K562 (cell line): ENCODE measurements around the gene LDB2. TPM values are rescaled to one million over a fixed set of nuclear protein-coding genes. Genes with fewer than 3 reads are reported as not detected.

Source experiments
- ATAC-seq: fragments of 200-7000 bp; cut with Tn5 transposase; 3 replicates; pipeline ENCODE4 v1.9.1; 2020; ENCODE audit warnings: moderate library complexity
- BruUV-seq: library from RNA; stranded (reverse); fragments of 400-500 nt; replicated peaks from 2 replicates; lab custom pipeline; 2021; lab: Mats Ljungman, UMichigan
- CTCF ChIA-PET: fragments of 300-600 bp; formaldehyde crosslinking; extraction: SDS; loops from one replicate; lab custom pipeline; 2021; ENCODE audit warnings: low intra/inter-chr PET ratio; lab: Yijun Ruan, JAX
- POLR2A ChIA-PET: fragments of 300-600, 350-650 bp; sonication (Branson Sonifier 250); formaldehyde crosslinking; extraction: SDS; loops from one replicate; lab custom pipeline; 2021; ENCODE audit warnings: antibody characterized with exemption, inconsistent platforms; lab: Yijun Ruan, JAX
- DNase-seq, 4 experiments: peaks; one replicate each; pipeline versions ENCODE4 v3.0.0 to v3.0.0-alpha.2; 2011 to 2018; ENCODE audit warnings: low spot score in 3 of 4, mixed read lengths in 3 of 4; ENCODE audit errors: extremely low read depth in 1 of 4
- FAIRE-seq: peaks from 2 replicates; lab custom pipeline; 2011; peaks lifted over from hg19 to GRCh38; lab: Jason Lieb, UNC
- H2AFZ ChIP-seq: 2 replicates; pipeline ENCODE4 v1.6.0; 2011; ENCODE audit warnings: low read depth, low read length, control low read depth, inconsistent platforms
- H3K27ac ChIP-seq: fragments of 200-600 bp; 3 replicates; pipeline ENCODE4 v1.8.0; 2011; ENCODE audit warnings: low read depth, mild to moderate bottlenecking, control low read depth, inconsistent platforms, low read length, moderate library complexity, mixed read lengths; ENCODE audit errors: extremely low read depth
- H3K27me3 ChIP-seq, 2 experiments: fragments of 300-600 bp in 1 of 2; 2 replicates in 1 of 2; 3 replicates in 1 of 2; pipeline versions ENCODE4 v1.6.0 to v1.8.0; 2011; ENCODE audit warnings: inconsistent platforms in 2 of 2, low read length in 2 of 2, mild to moderate bottlenecking in 1 of 2, mixed read lengths in 1 of 2, moderate library complexity in 1 of 2; ENCODE audit not compliant: control insufficient read depth in 2 of 2, insufficient read depth in 2 of 2
- H3K36me3 ChIP-seq: fragments of 300-600 bp; 3 replicates; pipeline ENCODE4 v1.8.0; 2011; ENCODE audit warnings: mild to moderate bottlenecking, low read length, inconsistent platforms; ENCODE audit not compliant: control insufficient read depth, insufficient read depth
- H3K4me1 ChIP-seq, 2 experiments: fragments of 200-600 bp in 1 of 2; replicated peaks in 1 of 2; 2 replicates in 1 of 2; 3 replicates in 1 of 2; pipeline versions ENCODE4 v1.5.1 to v1.8.0; 2011; ENCODE audit warnings: inconsistent platforms in 2 of 2, low read length in 2 of 2, mild to moderate bottlenecking in 1 of 2, mixed read lengths in 1 of 2, moderate library complexity in 1 of 2; ENCODE audit not compliant: control insufficient read depth in 2 of 2, insufficient read depth in 2 of 2
- H3K4me2 ChIP-seq: 2 replicates; pipeline ENCODE4 v1.6.1; 2011; ENCODE audit warnings: low read length, control low read depth, inconsistent platforms, mixed read lengths; ENCODE audit not compliant: insufficient read depth
- H3K4me3 ChIP-seq: fragments of 200-600 bp; sonication (generic), shearing (Covaris generic); 2 replicates; pipeline ENCODE4 v1.5.1; 2016; ENCODE audit warnings: control low read depth, inconsistent platforms
- H3K79me2 ChIP-seq: fragments of 200-600 bp; 3 replicates; pipeline ENCODE4 v1.8.0; 2011; ENCODE audit warnings: low read length, inconsistent platforms; ENCODE audit not compliant: control insufficient read depth, insufficient read depth
- H3K9ac ChIP-seq, 2 experiments: 2 replicates each; pipeline versions ENCODE4 v1.6.0 to v1.6.1; 2011; ENCODE audit warnings: low read depth in 2 of 2, low read length in 2 of 2, control low read depth in 1 of 2, inconsistent platforms in 1 of 2, mild to moderate bottlenecking in 1 of 2, mixed read lengths in 1 of 2; ENCODE audit not compliant: insufficient read depth in 1 of 2
- H3K9me1 ChIP-seq: one replicate; pipeline ENCODE4 v1.6.0; 2011; ENCODE audit warnings: inconsistent platforms, mild to moderate bottlenecking, low read length, moderate library complexity; ENCODE audit not compliant: control insufficient read depth, insufficient read depth
- H3K9me3 ChIP-seq: replicated peaks from 2 replicates; pipeline ENCODE4 v1.5.1; 2011; ENCODE audit warnings: low read depth, low read length, inconsistent platforms; ENCODE audit not compliant: control insufficient read depth, insufficient read depth
- H4K20me1 ChIP-seq: replicated peaks from 2 replicates; pipeline ENCODE4 v1.6.1; 2011; ENCODE audit warnings: low read length, inconsistent platforms, mixed read lengths; ENCODE audit not compliant: control insufficient read depth, insufficient read depth
- AFF4 ChIP-seq: sonication (generic); formaldehyde crosslinking; IDR thresholded peaks from 2 replicates; pipeline ENCODE4 v1.8.0; 2023; ENCODE audit warnings: mild to moderate bottlenecking, missing genetic modification reagents
- SP1 ChIP-seq: sonication (generic); formaldehyde crosslinking; IDR thresholded peaks from 2 replicates; pipeline ENCODE4 v1.8.1; 2022; ENCODE audit warnings: mild to moderate bottlenecking, missing genetic modification reagents
- in situ Hi-C: fragments of 300-500 bp; cut with MboI; formaldehyde crosslinking; loops from 4 replicates; pipeline ENCODE4 v1.15.0; 2018; ENCODE audit warnings: inconsistent platforms, mixed read lengths
- intact Hi-C: fragments of 100-400 bp; cut with micrococcal nuclease; formaldehyde crosslinking; loops from 2 replicates; pipeline ENCODE4 v1.14.2; 2022
- polyA plus RNA-seq, 8 experiments: library from polyadenylated mRNA; depleted of rRNA in 4 of 8; stranded (reverse) in 5 of 8; unstranded in 3 of 8; fragments of >200 nt; fragmentation: Nextera tagmentation in 2 of 8; fragmentation: Illumina TruSeq in 1 of 8; extraction: Ambion mirVana in 2 of 8; extraction: Trizol in 1 of 8; gene quantifications; 2 replicates each; pipeline versions ENCODE4 v1.2.1 to v1.2.3, GENCODE V29; 2011 to 2014; ENCODE audit warnings: inconsistent platforms in 1 of 8, missing spikeins in 1 of 8
- total RNA-seq, 7 experiments: library from RNA; depleted of rRNA in 6 of 7; stranded (reverse); fragments of >200 nt in 6 of 7; fragmentation: Illumina TruSeq in 2 of 7; extraction: Trizol in 2 of 7; gene quantifications; 2 replicates each; pipeline versions ENCODE4 v1.2.1 to v1.2.3, GENCODE V29; 2011 to 2021; ENCODE audit warnings: low replicate concordance in 1 of 7
- TF ChIP-seq, protein P1 (sequence below): sonication (generic); formaldehyde crosslinking; IDR thresholded peaks from 2 replicates; pipeline ENCODE4 v1.5.0; 2020; ENCODE audit warnings: missing genetic modification reagents
- TF ChIP-seq, protein P2 (sequence below): fragments of 450-650 bp; IDR thresholded peaks from 2 replicates; pipeline ENCODE4 v1.6.1; 2016; ENCODE audit warnings: mild to moderate bottlenecking, moderate library complexity

LDB2 gene
- total and polyA plus RNA-seq, 9 of the 15 experiments (the other 6 are each of a cell fraction or from before 2014, with no cell fraction given), result 0.10 to 0.20 TPM; not detected in 7

- Histone ChIP-seq H3K27ac (no peak overlapping the region), H3K9me1 (no peaks in the 10 kb centered on the region), H3K36me3 (no peaks in the 10 kb centered on the region), H3K4me3 (no peak overlapping the region), H4K20me1 (no peaks in the 10 kb centered on the region), H3K4me1 (no peaks in the 10 kb centered on the region), H3K79me2 (no peaks in the 10 kb centered on the region), H3K9ac (no peak overlapping the region), H2AFZ (no peak overlapping the region), H3K4me2 (no peak overlapping the region), H3K9me3 (no peaks in the 10 kb centered on the region), H3K27me3 (no peaks in the 10 kb centered on the region)
- DNase-seq (no peak), ATAC-seq (no peak), FAIRE-seq (no peak)
- ChIA-PET CTCF (no interaction called here), POLR2A (interaction anchor here (0.7 kb wide), 1 partner anchor 619 kb away, joined by 3 read pairs; no protein-coding TSS in a partner anchor)
- no TSS peak for BruUV-seq
- in situ Hi-C loops, result no loop called here
- intact Hi-C loops, result no loop called here
- TF ChIP-seq, protein P1, sequence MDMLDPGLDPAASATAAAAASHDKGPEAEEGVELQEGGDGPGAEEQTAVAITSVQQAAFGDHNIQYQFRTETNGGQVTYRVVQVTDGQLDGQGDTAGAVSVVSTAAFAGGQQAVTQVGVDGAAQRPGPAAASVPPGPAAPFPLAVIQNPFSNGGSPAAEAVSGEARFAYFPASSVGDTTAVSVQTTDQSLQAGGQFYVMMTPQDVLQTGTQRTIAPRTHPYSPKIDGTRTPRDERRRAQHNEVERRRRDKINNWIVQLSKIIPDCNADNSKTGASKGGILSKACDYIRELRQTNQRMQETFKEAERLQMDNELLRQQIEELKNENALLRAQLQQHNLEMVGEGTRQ (CRISPR knock-in tag), result no peak
- TF ChIP-seq AFF4 (no peak), SP1 (CRISPR knock-in tag) (no peak)
- TF ChIP-seq, protein P2, sequence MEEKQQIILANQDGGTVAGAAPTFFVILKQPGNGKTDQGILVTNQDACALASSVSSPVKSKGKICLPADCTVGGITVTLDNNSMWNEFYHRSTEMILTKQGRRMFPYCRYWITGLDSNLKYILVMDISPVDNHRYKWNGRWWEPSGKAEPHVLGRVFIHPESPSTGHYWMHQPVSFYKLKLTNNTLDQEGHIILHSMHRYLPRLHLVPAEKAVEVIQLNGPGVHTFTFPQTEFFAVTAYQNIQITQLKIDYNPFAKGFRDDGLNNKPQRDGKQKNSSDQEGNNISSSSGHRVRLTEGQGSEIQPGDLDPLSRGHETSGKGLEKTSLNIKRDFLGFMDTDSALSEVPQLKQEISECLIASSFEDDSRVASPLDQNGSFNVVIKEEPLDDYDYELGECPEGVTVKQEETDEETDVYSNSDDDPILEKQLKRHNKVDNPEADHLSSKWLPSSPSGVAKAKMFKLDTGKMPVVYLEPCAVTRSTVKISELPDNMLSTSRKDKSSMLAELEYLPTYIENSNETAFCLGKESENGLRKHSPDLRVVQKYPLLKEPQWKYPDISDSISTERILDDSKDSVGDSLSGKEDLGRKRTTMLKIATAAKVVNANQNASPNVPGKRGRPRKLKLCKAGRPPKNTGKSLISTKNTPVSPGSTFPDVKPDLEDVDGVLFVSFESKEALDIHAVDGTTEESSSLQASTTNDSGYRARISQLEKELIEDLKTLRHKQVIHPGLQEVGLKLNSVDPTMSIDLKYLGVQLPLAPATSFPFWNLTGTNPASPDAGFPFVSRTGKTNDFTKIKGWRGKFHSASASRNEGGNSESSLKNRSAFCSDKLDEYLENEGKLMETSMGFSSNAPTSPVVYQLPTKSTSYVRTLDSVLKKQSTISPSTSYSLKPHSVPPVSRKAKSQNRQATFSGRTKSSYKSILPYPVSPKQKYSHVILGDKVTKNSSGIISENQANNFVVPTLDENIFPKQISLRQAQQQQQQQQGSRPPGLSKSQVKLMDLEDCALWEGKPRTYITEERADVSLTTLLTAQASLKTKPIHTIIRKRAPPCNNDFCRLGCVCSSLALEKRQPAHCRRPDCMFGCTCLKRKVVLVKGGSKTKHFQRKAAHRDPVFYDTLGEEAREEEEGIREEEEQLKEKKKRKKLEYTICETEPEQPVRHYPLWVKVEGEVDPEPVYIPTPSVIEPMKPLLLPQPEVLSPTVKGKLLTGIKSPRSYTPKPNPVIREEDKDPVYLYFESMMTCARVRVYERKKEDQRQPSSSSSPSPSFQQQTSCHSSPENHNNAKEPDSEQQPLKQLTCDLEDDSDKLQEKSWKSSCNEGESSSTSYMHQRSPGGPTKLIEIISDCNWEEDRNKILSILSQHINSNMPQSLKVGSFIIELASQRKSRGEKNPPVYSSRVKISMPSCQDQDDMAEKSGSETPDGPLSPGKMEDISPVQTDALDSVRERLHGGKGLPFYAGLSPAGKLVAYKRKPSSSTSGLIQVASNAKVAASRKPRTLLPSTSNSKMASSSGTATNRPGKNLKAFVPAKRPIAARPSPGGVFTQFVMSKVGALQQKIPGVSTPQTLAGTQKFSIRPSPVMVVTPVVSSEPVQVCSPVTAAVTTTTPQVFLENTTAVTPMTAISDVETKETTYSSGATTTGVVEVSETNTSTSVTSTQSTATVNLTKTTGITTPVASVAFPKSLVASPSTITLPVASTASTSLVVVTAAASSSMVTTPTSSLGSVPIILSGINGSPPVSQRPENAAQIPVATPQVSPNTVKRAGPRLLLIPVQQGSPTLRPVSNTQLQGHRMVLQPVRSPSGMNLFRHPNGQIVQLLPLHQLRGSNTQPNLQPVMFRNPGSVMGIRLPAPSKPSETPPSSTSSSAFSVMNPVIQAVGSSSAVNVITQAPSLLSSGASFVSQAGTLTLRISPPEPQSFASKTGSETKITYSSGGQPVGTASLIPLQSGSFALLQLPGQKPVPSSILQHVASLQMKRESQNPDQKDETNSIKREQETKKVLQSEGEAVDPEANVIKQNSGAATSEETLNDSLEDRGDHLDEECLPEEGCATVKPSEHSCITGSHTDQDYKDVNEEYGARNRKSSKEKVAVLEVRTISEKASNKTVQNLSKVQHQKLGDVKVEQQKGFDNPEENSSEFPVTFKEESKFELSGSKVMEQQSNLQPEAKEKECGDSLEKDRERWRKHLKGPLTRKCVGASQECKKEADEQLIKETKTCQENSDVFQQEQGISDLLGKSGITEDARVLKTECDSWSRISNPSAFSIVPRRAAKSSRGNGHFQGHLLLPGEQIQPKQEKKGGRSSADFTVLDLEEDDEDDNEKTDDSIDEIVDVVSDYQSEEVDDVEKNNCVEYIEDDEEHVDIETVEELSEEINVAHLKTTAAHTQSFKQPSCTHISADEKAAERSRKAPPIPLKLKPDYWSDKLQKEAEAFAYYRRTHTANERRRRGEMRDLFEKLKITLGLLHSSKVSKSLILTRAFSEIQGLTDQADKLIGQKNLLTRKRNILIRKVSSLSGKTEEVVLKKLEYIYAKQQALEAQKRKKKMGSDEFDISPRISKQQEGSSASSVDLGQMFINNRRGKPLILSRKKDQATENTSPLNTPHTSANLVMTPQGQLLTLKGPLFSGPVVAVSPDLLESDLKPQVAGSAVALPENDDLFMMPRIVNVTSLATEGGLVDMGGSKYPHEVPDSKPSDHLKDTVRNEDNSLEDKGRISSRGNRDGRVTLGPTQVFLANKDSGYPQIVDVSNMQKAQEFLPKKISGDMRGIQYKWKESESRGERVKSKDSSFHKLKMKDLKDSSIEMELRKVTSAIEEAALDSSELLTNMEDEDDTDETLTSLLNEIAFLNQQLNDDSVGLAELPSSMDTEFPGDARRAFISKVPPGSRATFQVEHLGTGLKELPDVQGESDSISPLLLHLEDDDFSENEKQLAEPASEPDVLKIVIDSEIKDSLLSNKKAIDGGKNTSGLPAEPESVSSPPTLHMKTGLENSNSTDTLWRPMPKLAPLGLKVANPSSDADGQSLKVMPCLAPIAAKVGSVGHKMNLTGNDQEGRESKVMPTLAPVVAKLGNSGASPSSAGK, result no peak
Observed at GRCh38 chr4:16728111-16728510, 170.3 kb downstream of the LDB2 start.
